ENCODE results near the gene SERTM1. TPM values are rescaled to one million over a fixed set of nuclear protein-coding genes. Genes with fewer than 3 reads are reported as not detected.

Gene SERTM1
- total RNA-seq, 4 donors from 2014 or later: not detected

- no peaks in the 10 kb centered on the region for H3K4me1 ChIP-seq
- no peaks in the 10 kb centered on the region for H3K9me3 ChIP-seq
- 8 to 21% methylated on average over 1 of the region's 1 CpG for WGBS, 2 donors
- H3K36me3 ChIP-seq: no peaks in the 10 kb centered on the region
- no peaks in the 10 kb centered on the region for H3K27me3 ChIP-seq
- TF ChIP-seq, protein P1, sequence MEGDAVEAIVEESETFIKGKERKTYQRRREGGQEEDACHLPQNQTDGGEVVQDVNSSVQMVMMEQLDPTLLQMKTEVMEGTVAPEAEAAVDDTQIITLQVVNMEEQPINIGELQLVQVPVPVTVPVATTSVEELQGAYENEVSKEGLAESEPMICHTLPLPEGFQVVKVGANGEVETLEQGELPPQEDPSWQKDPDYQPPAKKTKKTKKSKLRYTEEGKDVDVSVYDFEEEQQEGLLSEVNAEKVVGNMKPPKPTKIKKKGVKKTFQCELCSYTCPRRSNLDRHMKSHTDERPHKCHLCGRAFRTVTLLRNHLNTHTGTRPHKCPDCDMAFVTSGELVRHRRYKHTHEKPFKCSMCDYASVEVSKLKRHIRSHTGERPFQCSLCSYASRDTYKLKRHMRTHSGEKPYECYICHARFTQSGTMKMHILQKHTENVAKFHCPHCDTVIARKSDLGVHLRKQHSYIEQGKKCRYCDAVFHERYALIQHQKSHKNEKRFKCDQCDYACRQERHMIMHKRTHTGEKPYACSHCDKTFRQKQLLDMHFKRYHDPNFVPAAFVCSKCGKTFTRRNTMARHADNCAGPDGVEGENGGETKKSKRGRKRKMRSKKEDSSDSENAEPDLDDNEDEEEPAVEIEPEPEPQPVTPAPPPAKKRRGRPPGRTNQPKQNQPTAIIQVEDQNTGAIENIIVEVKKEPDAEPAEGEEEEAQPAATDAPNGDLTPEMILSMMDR (IDR thresholded peaks at IDR 0.05): no peak
- TF ChIP-seq POLR2A (IDR thresholded peaks at IDR 0.05): no peak
- H3K27ac ChIP-seq: no peak overlapping the region
- intact Hi-C loops (cut with DNase I): no loop called here
- H3K4me3 ChIP-seq: no peak overlapping the region
- DNase-seq: no peak
These were observed 12.1 kb downstream of the SERTM1 start for GRCh38 chr13:36685927-36686326.

DNA sequence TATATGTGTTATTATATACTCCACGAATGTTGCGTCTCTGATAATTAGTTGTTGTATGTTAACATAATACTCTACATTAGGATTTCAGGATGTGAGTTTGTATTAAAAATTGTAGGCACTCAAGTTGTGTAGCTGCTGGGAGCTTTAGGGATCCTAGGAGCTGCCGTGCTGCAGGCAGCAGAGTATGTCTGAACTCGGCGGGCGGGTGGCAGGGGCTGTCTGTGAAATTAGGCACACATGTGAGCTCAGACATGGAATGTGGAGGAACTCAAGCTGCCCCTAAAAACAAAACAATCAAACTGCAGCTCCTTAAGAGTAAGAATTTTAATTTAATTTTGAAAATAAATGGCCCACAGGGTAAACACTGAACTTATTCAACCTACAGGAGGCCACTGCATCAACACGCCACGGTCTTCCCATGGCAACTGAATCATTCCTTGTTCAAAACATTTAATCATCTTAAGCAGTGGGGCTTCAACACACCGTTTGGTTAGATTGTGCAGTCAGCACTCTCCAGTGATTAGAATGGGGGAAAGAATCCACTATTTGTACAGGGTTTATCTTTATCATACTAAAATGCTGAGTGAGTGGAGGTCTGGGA is 22.7 kb downstream of the SERTM1 start:
- intact Hi-C loops (cut with DNase I): no loop called here
- H3K4me1 ChIP-seq: no peaks in the 10 kb centered on the region

DNA sequence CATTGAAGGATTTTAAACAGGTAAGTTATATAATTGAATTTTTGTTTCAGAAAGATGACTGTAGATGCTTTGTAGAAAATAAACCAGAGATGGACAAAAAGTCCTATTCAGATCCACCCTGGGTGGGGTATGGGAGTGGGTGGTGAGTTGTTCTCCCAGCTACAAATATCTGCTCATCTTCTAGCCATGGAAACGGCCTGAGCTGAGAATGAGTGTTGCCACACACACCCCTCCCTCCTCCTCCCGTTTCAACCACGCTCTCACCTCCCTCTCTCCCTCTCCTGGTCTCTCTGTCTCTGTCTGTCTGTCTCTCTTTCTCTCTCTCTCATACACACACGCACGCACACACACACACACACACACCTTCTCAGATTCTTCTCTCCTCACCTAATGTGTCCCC is 26.4 kb downstream of the SERTM1 start:
- Histone ChIP-seq H3K27ac (no peak overlapping the region), H3K27me3 (peaks cover 0 to 12% (median 0%) of the 10 kb centered on the region in 4 donors), H3K9me3 (no peaks in the 10 kb centered on the region), H3K36me3 (no peaks in the 10 kb centered on the region), H3K4me3 (no peak overlapping the region), H3K4me1 (no peaks in the 10 kb centered on the region)
- WGBS, 2 donors: 74 to 75% methylated on average over 5 of the region's 5 CpGs
- intact Hi-C loops (cut with DNase I): no loop called here
- DNase-seq: no peak
- no peak for TF ChIP-seq POLR2A (IDR thresholded peaks at IDR 0.05)

More for the DNA sequence above, 22.7 kb downstream of the SERTM1 start:
- no peak for DNase-seq
- TF ChIP-seq, protein P1 (IDR thresholded peaks at IDR 0.05): no peak
- TF ChIP-seq POLR2A (IDR thresholded peaks at IDR 0.05): no peak
- Histone ChIP-seq H3K27me3 (peaks cover 0 to 12% (median 0%) of the 10 kb centered on the region in 4 donors), H3K27ac (no peak overlapping the region), H3K9me3 (no peaks in the 10 kb centered on the region), H3K36me3 (no peaks in the 10 kb centered on the region), H3K4me3 (no peak overlapping the region)
- WGBS, 2 donors: 52 to 55% methylated on average over 9 of the region's 9 CpGs

- Histone ChIP-seq H3K27me3 (no peaks in the 10 kb centered on the region), H3K4me1 (no peaks in the 10 kb centered on the region), H3K36me3 (no peaks in the 10 kb centered on the region), H3K27ac (no peak overlapping the region), H3K4me3 (no peak overlapping the region), H3K9me3 (no peaks in the 10 kb centered on the region)
- WGBS, 2 donors: 20 to 44% methylated on average over 1 of the region's 1 CpG
- no peak for DNase-seq
- no peak for TF ChIP-seq POLR2A (IDR thresholded peaks at IDR 0.05)
- TF ChIP-seq, protein P1 (IDR thresholded peaks at IDR 0.05): no peak
- intact Hi-C loops (cut with DNase I): no loop called here
These were observed 32.9 kb downstream of the SERTM1 start for GRCh38 chr13:36706755-36707154.

DNA sequence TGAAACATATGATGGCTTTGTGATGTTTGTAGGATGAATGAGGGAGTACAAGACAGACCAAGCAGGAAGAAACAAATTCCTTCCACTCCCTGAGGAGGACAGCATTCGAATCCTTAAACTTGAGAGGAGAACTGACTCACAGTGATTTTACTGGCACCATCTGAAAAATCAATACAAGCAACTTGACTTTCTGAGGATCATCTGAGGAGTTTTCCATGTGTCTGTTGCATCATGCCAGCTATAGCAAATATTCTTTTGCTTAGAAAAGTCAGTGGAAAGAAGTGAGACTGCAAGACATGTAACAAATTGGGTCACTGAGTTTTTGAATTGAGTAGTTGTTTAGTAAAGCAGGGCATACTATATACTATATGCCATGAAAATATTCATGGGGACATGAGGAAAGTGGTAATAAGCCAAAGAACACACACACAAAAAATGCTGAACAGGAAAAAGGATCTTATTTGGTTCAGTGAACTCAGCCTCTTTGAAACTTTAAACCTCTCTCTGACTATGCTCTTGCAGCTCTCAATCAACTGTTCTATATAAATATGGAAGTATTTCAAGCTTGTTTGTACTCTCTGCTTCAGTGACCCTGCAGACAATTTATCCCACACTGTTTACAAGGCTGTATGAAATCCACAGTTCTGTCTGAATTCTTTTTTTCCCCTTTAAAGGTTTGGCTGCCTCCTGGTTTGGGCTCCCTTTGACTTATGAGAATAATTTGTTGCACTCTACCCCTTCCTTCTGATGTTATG is 35.5 kb downstream of the SERTM1 start:
- no peak for TF ChIP-seq POLR2A (IDR thresholded peaks at IDR 0.05)
- TF ChIP-seq, protein P1 (IDR thresholded peaks at IDR 0.05): no peak
- no peak for DNase-seq
- H3K4me3 ChIP-seq: no peak overlapping the region
- 46 to 50% methylated on average over 1 of the region's 1 CpG for WGBS, 2 donors
- H3K36me3 ChIP-seq: no peaks in the 10 kb centered on the region
- H3K27ac ChIP-seq: no peak overlapping the region
- intact Hi-C loops (cut with DNase I): no loop called here
- no peaks in the 10 kb centered on the region for H3K4me1 ChIP-seq
- no peaks in the 10 kb centered on the region for H3K27me3 ChIP-seq
- H3K9me3 ChIP-seq: no peaks in the 10 kb centered on the region
